ENCODE results near the gene NUDT14.

Gene NUDT14

GRCh38 chr14:105143451-105144025 lies 37.6 kb downstream of the NUDT14 start:
- H3K4me1 ChIP-seq (ENCODE audit: low read length), result no peaks in the 10 kb centered on the region
- no peaks in the 10 kb centered on the region for H3K27me3 ChIP-seq (ENCODE audit: low read depth, low read length)
- H3K9me3 ChIP-seq (ENCODE audit: insufficient read depth, low read length), result peaks cover 9% of the 10 kb centered on the region; the same call in 1 of the 2 replicates
- no peak overlapping the region for H2AFZ ChIP-seq (ENCODE audit: low read depth, low read length)
- no peak for TF ChIP-seq EZH2phosphoT487 (IDR thresholded peaks at IDR 0.05; ENCODE audit: low read depth)
- TF ChIP-seq CTCF (IDR thresholded peaks at IDR 0.05; ENCODE audit: low read depth, low read length), result no peak
- no peak overlapping the region for H3K4me2 ChIP-seq (ENCODE audit: low read length)
- H3K79me2 ChIP-seq (ENCODE audit: low read length), result no peaks in the 10 kb centered on the region
- H3K36me3 ChIP-seq (replicated peaks; ENCODE audit: low read depth, low read length), result no peaks in the 10 kb centered on the region
- H3K9ac ChIP-seq (ENCODE audit: low read length), result no peak overlapping the region
- H3K27ac ChIP-seq (ENCODE audit: low read length), result no peak overlapping the region
- H3K4me3 ChIP-seq (ENCODE audit: low read length), result no peak overlapping the region
- H4K20me1 ChIP-seq (ENCODE audit: insufficient read depth, low read length), result no peaks in the 10 kb centered on the region

GRCh38 chr14:105142651-105143450 lies 38.3 kb downstream of the NUDT14 start:
- Histone ChIP-seq H3K36me3 (replicated peaks; ENCODE audit: low read depth, low read length) (no peaks in the 10 kb centered on the region), H4K20me1 (ENCODE audit: insufficient read depth, low read length) (no peaks in the 10 kb centered on the region), H3K4me3 (ENCODE audit: low read length) (no peak overlapping the region), H2AFZ (ENCODE audit: low read depth, low read length) (no peak overlapping the region), H3K4me2 (ENCODE audit: low read length) (no peak overlapping the region), H3K9me3 (ENCODE audit: insufficient read depth, low read length) (peaks cover 9% of the 10 kb centered on the region; the same call in 1 of the 2 replicates), H3K4me1 (ENCODE audit: low read length) (no peaks in the 10 kb centered on the region), H3K9ac (ENCODE audit: low read length) (no peak overlapping the region), H3K27ac (ENCODE audit: low read length) (no peak overlapping the region), H3K27me3 (ENCODE audit: low read depth, low read length) (no peaks in the 10 kb centered on the region), H3K79me2 (ENCODE audit: low read length) (no peaks in the 10 kb centered on the region)
- TF ChIP-seq CTCF (IDR thresholded peaks at IDR 0.05; ENCODE audit: low read depth, low read length), result no peak

- Histone ChIP-seq H2AFZ (ENCODE audit: low read depth, low read length) (no peak overlapping the region), H3K4me2 (ENCODE audit: low read length) (no peak overlapping the region), H3K4me1 (ENCODE audit: low read length) (no peaks in the 10 kb centered on the region), H4K20me1 (ENCODE audit: insufficient read depth, low read length) (no peaks in the 10 kb centered on the region), H3K9me3 (ENCODE audit: insufficient read depth, low read length) (peaks cover 9% of the 10 kb centered on the region; the same call in 1 of the 2 replicates), H3K9ac (ENCODE audit: low read length) (no peak overlapping the region), H3K27me3 (ENCODE audit: low read depth, low read length) (no peaks in the 10 kb centered on the region), H3K27ac (ENCODE audit: low read length) (no peak overlapping the region), H3K36me3 (replicated peaks; ENCODE audit: low read depth, low read length) (no peaks in the 10 kb centered on the region), H3K4me3 (ENCODE audit: low read length) (no peak overlapping the region), H3K79me2 (ENCODE audit: low read length) (no peaks in the 10 kb centered on the region)
- TF ChIP-seq CTCF (IDR thresholded peaks at IDR 0.05; ENCODE audit: low read depth, low read length), result no peak
- TF ChIP-seq EZH2phosphoT487 (IDR thresholded peaks at IDR 0.05; ENCODE audit: low read depth), result no peak
Measured at GRCh38 chr14:105141486-105142281, 39.4 kb downstream of the NUDT14 start.

GRCh38 chr14:105141026-105141425 lies 40.1 kb downstream of the NUDT14 start:
- H3K27me3 ChIP-seq (ENCODE audit: low read depth, low read length), result no peaks in the 10 kb centered on the region
- H3K4me2 ChIP-seq (ENCODE audit: low read length), result no peak overlapping the region

More at GRCh38 chr14:105141026-105141425, 40.1 kb downstream of the NUDT14 start:
- no peak overlapping the region for H3K27ac ChIP-seq (ENCODE audit: low read length)
- H3K79me2 ChIP-seq (ENCODE audit: low read length), result no peaks in the 10 kb centered on the region
- H2AFZ ChIP-seq (ENCODE audit: low read depth, low read length), result no peak overlapping the region
- TF ChIP-seq CTCF (IDR thresholded peaks at IDR 0.05; ENCODE audit: low read depth, low read length) (no peak), EZH2phosphoT487 (IDR thresholded peaks at IDR 0.05; ENCODE audit: low read depth) (no peak)
- H3K4me3 ChIP-seq (ENCODE audit: low read length), result no peak overlapping the region
- no peaks in the 10 kb centered on the region for H3K36me3 ChIP-seq (replicated peaks; ENCODE audit: low read depth, low read length)
- H3K9me3 ChIP-seq (ENCODE audit: insufficient read depth, low read length), result peaks cover 9% of the 10 kb centered on the region; the same call in 1 of the 2 replicates
- H3K4me1 ChIP-seq (ENCODE audit: low read length), result no peaks in the 10 kb centered on the region
- H4K20me1 ChIP-seq (ENCODE audit: insufficient read depth, low read length), result no peaks in the 10 kb centered on the region
- no peak overlapping the region for H3K9ac ChIP-seq (ENCODE audit: low read length)

Data from OCI-LY3 (cell line).